C1 segment of cervical spinal cord (tissue), 14 donors: ENCODE measurements around the gene CCDC7.
A peak's percentile ranks its signal among the peaks of the same experiment; 100 is the strongest.
"Not testable (repeated sequence)": the region's sequence is repeated elsewhere in the genome, so short reads cannot be mapped to it uniquely, and the experiment has no call there.

ENCODE experiments used
- DNase-seq, 14 donors: peaks; one replicate each; lab custom pipeline; 2025; lab: John Stamatoyannopoulos, UW

Gene CCDC7

DNA sequence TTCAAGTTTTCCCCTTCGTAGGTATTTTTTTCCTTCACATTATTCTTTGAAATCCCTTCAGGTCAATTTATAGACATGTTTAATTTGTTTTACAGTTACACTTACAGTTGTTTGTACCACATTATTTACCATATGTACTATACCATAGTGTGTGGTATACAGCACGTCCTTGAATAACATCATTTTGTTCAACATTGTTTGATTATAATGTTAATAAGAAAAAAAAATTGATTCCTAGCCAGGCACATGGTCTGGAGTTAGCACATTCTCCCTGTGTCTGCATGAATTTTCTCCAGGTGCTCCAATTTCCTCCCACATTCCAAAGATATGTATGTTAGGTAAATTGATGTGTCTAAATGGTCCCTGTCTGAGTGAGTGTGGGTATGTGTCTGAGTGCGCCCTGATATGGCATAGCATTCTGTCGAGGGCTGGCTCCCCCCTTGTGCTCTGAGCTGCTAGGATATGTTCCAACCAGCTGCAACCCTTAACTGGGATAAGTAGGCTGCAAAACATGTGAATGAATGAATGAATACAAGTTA, 247.6 kb downstream of the CCDC7 start:
- DNase-seq, result no peak

GRCh38 chr10:32699683-32700082, 253.7 kb downstream of the CCDC7 start:
- not testable (repeated sequence) for DNase-seq

DNA sequence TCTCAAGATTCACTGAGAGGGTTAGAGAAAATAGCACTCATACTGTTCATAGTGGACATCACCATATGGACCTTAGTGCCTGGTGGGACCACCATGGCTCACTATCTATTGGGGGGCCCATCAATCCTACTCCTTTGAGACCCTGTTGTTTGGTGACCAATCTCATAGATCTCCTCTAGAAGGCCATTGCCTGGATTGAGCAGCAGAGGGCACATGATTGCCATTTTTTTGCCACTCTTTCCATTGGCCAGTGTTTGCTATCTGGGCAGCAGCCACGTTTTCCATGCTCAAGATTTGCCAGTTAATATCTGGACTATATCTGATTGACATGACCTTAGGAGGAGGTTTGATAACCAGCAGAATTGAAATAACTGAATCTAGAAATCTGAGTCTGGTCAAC, 267.6 kb downstream of the CCDC7 start:
- DNase-seq, result no peak

- no peak for DNase-seq
Observed at GRCh38 chr10:32731527-32731926, 285.6 kb downstream of the CCDC7 start.

GRCh38 chr10:32738958-32739357, 293.0 kb downstream of the CCDC7 start:
- DNase-seq, result no peak

GRCh38 chr10:32744321-32744720, 298.4 kb downstream of the CCDC7 start:
- DNase-seq, result no peak

DNA sequence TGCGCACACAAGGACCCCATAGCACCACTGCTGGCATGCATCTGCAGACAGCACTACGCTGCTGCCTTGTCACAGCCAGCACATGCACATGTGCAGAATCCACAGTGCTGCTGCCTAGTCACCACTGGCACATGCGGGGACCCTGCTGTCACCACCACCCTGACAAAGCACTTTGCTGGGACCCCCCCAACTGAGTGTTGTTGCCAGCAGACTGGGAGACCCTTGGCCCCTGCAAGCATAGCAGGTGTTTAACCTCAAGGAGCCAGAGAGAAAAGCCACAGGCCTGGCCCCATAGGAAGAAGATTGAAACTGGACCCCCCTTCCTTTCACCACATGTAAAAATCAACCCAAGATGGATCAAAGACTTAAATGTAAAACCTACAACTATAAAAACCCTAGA, 300.9 kb downstream of the CCDC7 start:
- DNase-seq, result no peak

- no peak for DNase-seq
Observed at GRCh38 chr10:32751582-32751981, 305.6 kb downstream of the CCDC7 start.

DNA sequence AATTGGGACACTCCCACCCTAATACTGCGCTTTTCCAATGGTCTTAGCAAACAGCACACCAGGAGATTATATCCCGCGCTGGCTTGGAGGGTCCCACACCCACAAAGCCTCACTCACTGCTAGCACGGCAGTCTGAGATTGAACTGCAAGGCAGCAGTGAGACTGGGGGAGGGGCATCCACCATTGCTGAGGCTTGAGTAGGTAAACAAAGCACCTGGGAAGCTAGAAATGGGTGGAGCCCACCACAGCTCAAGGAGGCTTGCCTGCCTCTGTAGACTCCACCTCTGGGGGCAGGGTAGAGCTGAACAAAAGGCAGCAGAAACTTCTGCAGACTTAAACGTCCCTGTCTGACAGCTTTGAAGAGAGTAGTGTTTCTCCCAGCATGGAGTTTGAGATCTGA, 309.0 kb downstream of the CCDC7 start:
- DNase-seq, result not testable (repeated sequence)

GRCh38 chr10:32771217-32771616, 325.3 kb downstream of the CCDC7 start:
- no peak for DNase-seq

DNA sequence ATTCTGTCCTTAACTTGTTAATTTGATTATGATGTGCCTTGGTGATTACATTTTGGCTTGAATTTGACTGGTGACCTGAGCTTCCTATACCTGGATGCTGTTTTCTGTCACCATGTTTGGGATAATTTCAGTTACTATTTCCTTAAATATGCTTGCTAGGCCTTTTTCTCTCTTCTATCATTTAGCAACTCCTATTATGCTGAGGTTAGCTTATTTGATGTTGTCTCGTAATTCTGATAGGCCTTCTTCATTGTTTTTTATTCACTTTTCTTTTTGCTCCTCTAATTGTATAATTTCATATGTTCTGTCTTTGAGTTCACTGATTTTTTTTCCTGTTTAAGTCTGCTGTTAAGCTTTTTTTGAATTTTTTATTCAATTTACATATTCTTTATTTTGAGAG, 327.2 kb downstream of the CCDC7 start:
- DNase-seq, result no peak

DNA sequence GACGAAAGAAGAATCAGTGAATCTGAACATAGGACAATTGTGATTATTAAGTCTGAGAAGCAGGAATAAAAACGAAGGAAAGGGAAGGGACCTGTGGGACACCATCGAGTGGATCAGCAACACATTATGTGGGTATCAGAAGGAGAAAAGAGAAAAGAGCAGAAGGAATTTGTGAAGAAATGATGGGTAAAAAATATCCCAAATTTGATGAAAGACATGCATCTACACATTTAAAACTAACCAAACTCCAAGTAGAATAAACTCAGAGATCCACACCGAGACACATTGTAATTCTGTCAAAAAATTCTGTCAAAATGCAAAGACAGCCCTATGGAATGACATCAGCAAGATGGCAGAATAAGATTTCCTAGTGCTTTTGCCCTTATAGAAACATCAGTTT, 341.0 kb downstream of the CCDC7 start:
- no peak for DNase-seq

GRCh38 chr10:32787690-32788284, 341.8 kb downstream of the CCDC7 start:
- no peak for DNase-seq

DNA sequence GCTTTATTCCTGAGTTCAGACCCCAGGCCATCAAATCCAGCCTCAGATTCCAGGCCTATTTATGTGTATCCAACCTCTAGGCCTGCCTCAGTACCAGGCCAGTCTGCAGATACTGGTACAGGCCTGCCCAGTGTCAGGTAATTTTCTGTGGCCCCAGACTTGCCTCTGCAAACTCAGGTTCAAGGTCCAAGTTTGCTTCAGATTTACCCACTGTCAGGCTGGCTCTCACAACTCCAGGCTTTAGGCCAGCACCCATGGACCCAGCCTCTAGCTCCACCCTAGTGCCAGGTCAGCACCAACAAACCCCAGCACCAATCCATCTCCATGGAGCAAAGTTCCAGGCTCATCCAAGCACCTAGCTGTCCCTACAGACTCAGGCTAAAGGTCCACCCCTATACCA, 342.4 kb downstream of the CCDC7 start:
- DNase-seq, result no peak

- DNase-seq, result no peak
Observed at GRCh38 chr10:32790483-32790882, 344.5 kb downstream of the CCDC7 start.

DNA sequence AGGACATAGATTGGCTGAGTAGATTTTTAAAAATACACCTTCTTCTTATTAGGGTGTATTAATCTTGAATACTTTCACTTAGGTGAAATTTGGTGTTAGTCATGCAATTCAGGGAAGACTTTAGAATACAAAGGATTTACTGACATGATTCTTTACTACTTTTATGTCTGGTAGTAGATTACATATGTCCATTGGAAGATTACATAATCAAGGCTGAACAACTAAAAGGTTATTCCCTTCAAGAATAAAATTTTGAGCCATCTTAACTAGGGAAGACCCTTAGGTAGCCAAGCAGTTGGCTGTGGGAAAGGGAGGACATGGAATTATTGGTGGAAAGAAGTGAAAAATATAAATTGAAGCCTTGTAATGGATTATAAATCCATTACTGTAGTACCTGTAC, 347.1 kb downstream of the CCDC7 start:
- DNase-seq, result no peak

DNA sequence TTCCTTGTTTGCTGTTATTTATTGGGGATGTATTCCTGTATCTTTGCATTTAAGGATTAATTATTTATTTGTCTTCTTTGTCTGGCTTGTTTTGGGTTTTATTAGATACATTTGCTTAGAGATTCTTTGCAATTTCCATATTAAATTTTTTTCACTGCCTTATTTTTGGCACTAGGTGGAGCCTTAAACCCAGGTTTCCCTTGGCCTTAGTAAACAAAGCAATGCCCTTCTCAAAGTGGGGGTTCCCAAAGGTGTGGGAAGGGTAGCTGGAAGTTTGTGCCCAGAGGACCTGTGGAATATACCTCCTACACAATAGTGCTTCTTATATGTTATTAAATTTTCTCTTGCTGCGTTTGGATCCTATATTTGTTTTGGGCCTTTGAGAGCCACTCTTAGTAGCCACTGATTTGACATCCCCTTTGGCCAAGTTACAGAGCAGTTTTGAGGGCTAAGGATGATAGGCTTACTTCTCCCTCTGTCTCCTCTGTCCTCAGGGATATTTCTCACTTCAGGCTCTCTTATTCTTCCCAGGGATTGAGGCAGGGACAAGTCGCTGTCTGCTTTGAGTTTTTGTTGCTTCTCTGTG, 349.8 kb downstream of the CCDC7 start:
- DNase-seq, result peak in 1 of 14 donors; percentile 4

GRCh38 chr10:32797393-32797792, 351.5 kb downstream of the CCDC7 start:
- DNase-seq, result not testable (repeated sequence)

- DNase-seq, result no peak
Observed at GRCh38 chr10:32846974-32847373, 401.0 kb downstream of the CCDC7 start.

- DNase-seq, result no peak
Observed at GRCh38 chr10:32851301-32851700, 405.4 kb downstream of the CCDC7 start.

DNA sequence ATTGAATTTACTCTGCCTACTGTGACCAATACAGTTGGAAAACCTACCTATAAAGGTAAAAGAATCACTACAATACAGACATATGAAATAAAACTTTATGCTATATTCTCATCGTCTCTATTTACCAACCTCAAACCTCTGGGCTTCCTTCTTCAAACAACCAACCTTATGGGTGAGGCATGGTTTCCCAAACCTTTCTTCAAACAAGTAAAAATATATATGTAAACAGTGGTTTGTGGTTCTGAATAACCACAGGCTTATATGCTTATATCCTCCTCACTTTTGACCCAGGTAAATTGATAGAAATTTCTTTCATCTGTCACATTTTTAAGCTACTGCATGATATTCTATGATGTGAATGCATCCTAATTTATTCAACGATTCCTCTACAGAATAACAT, 408.5 kb downstream of the CCDC7 start:
- no peak for DNase-seq

- no peak for DNase-seq
Observed at GRCh38 chr10:32865170-32865569, 419.2 kb downstream of the CCDC7 start.

DNA sequence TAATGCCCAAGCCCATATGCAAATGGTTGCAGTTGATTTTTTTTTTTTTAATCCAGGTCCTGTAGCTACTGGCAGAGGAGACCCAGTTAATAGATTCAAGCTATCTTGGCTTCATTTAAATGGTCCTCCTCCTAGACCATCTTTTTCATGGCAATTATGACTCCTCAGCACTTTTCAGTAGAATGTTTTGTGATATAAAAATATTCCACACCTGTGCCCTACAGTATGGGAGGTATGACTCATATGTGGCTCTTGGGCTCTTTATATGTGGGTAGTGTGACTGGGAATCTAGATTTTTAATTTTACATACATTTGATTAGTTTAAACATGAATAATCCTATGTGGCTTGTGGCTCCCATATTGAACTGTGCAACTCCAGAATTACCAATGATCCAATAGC, 432.0 kb downstream of the CCDC7 start:
- no peak for DNase-seq

GRCh38 chr10:32878646-32879045, 432.7 kb downstream of the CCDC7 start:
- no peak for DNase-seq
